Stomach smooth muscle (tissue), 2 donors: ENCODE data around the gene SLC25A19.
"Not testable (repeated sequence)": the region's sequence is repeated elsewhere in the genome, so short reads cannot be mapped to it uniquely, and the experiment has no call there.

Source experiments
- H3K27ac ChIP-seq: one replicate; pipeline ENCODE4 v1.7.0; 2013; ENCODE audit warnings: mild to moderate bottlenecking, low read length, inconsistent platforms
- H3K27me3 ChIP-seq, 2 donors: one replicate each; pipeline ENCODE4 v1.7.0; 2013; ENCODE audit warnings: low read length in 2 of 2; ENCODE audit not compliant: insufficient read depth in 2 of 2, control insufficient read depth in 1 of 2
- H3K36me3 ChIP-seq, 2 donors: one replicate each; pipeline ENCODE4 v1.7.0; 2013; ENCODE audit warnings: low read length in 2 of 2; ENCODE audit not compliant: control insufficient read depth in 2 of 2, insufficient read depth in 2 of 2
- H3K4me1 ChIP-seq: one replicate; pipeline ENCODE4 v1.7.0; 2013; ENCODE audit warnings: low read length; ENCODE audit not compliant: control insufficient read depth, insufficient read depth
- H3K4me3 ChIP-seq, 2 donors: one replicate each; pipeline ENCODE4 v1.7.0; 2013; ENCODE audit warnings: low read length in 2 of 2
- H3K9ac ChIP-seq, 2 donors: one replicate each; pipeline ENCODE4 v1.7.0; 2013; ENCODE audit warnings: low read length in 2 of 2, mild to moderate bottlenecking in 1 of 2
- H3K9me3 ChIP-seq, 2 donors: one replicate each; pipeline ENCODE4 v1.7.0; 2013; ENCODE audit warnings: low read length in 2 of 2; ENCODE audit not compliant: control insufficient read depth in 2 of 2
- donor health status: healthy.
- donor health status: Pancreatic carcinoma.

SLC25A19 gene

DNA sequence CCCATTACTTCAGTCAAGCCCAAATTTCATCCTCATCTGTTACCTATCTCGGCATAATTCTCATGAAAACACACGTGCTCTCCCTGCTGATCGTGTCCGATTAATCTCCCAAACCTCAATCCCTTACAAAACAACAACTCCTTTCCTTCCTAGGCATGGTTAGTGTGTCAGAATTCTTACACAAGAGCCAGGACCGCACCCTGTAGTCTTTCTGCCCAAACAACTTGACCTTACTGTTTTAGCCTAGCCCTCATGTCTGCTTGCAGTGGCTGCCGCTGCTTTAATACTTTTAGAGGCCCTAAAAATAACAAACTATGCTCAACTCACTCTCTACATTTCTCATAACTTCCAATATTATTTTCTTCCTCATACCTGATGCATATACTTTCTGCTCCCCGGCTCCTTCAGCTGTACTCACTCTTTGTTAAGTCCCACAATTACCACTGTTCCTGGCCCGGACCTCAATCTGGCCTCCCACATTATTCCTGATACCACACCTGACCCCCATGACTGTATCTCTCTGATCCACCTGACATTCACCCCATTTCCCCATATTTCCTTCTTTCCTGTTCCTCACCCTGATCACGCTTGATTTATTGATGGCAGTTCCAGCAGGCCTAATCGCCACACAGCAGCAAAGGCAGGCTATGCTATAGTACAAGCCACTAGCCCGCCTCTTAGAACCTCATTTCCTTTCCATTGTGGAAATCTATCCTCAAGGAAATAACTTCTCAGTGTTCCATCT is 33.1 kb downstream of the SLC25A19 start:
- H3K4me3 ChIP-seq, H3K36me3 ChIP-seq, H3K27ac ChIP-seq, H3K9ac ChIP-seq, H3K9me3 ChIP-seq, H3K27me3 ChIP-seq: not testable (repeated sequence)
- peaks cover 19% of the 10 kb centered on the region for H3K4me1 ChIP-seq

DNA sequence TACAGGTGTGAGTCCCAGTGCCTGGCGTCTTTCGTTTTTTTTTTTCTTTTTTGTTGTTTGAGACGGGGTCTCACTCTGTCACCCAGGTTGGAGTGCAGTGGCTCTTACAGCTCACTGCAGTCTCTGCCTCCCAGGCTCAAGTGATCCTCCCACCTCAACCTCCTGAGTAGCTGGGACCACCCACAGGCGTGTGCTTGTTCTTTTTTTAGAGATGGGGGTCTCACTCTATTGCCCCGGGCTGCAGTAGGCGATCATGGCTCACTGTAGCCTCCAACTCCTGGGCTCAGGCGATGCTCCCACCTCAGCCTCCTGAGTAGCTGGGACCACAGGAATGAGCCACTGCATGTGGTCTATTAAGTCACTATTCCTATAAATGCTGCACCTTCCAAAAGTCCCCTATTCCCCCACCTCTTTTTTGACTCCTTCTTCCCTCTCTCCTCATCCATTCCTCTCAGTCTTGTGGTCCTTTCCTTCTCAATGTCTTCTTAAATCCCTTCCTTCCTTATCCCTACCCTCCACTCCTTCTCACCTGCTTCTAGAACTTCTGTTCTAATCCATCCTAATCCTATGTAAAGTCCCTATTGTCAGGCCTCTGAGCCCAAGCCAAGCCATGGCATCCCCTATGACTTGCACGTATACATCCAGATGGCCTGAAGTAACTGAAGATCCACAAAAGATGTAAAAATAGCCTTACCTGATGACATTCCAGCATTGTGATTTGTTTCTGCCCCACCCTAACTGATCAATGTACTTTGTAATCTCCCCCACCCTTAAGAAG is 37.0 kb downstream of the SLC25A19 start:
- Histone ChIP-seq H3K4me1 (peaks cover 4% of the 10 kb centered on the region), H3K9me3 (no peaks in the 10 kb centered on the region), H3K9ac (no peak overlapping the region), H3K27me3 (no peaks in the 10 kb centered on the region), H3K36me3 (no peaks in the 10 kb centered on the region), H3K4me3 (no peak overlapping the region), H3K27ac (no peak overlapping the region)

DNA sequence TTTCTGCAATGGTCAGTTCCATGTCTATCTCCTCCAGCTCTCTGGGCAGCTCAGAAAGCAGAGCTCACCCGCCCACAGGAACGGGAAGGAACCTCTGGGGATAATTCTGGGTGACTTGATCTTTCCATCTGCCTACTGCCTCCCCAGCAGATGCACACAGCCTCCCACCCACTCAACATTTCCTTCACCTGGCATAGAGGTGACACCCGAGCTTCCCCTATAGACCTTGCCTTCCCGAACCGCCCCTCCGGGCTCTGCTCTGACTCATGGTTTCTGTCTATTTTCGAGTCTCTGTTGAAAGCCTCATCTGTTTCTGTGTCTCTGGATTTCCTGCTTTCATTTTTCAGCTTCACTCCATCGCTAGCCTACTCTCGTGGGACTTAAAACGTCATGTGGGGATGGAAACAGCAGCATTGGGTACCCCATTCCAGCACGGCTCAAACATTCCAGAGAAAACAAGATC is 39.2 kb downstream of the SLC25A19 start:
- H3K27ac ChIP-seq, result no peak overlapping the region

DNA sequence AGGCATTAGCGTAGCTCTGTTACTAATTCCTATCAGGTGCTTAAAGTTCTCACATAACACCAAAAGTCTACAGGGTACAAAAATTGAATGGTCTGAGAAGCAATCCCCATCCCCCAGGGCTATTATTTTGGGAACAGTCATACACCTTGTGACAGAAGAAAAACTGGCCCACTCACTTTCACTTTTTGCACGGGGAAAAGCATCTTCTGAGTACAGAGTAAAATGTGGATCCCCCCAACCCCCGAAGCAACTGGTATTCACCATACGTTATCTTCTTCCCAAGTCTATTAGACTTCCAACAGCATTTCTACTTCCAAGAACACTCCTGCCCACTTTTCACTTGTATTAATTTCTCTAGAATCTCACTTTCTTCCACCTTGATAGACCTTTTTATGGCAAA is 39.7 kb downstream of the SLC25A19 start:
- Histone ChIP-seq H3K9me3 (no peaks in the 10 kb centered on the region), H3K9ac (no peak overlapping the region), H3K4me1 (peaks cover 4% of the 10 kb centered on the region), H3K36me3 (peaks cover 20% of the 10 kb centered on the region in 2 donors), H3K27me3 (no peaks in the 10 kb centered on the region), H3K4me3 (no peak overlapping the region), H3K27ac (no peak overlapping the region)

More for the DNA sequence above, 39.2 kb downstream of the SLC25A19 start:
- peaks cover 15 to 16% of the 10 kb centered on the region in 2 donors for H3K36me3 ChIP-seq
- H3K9ac ChIP-seq, result no peak overlapping the region
- no peak overlapping the region for H3K4me3 ChIP-seq
- no peaks in the 10 kb centered on the region for H3K9me3 ChIP-seq
- peaks cover 4% of the 10 kb centered on the region for H3K4me1 ChIP-seq
- H3K27me3 ChIP-seq, result no peaks in the 10 kb centered on the region

DNA sequence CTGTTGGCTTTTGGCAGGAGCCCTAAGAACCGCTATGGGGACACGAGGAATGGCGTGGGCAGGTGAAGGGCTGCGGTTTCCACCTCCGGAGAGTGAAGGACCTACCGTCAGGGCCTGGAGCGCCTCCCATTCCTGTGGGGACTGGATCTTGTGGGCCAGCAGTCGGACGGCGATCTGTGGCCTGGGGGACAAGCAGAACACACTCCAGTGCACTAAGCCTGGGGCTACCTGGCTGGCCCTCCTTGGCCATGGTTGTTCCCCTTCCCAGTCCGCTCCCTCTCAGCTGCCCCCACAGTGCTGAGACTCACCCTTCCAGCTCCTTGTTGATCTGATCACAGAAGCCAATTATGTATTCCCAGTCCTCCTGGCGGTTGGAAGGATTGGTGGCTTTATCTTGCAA is 42.8 kb downstream of the SLC25A19 start:
- peaks cover 6% of the 10 kb centered on the region for H3K4me1 ChIP-seq
- H3K27ac ChIP-seq, result no peak overlapping the region

DNA sequence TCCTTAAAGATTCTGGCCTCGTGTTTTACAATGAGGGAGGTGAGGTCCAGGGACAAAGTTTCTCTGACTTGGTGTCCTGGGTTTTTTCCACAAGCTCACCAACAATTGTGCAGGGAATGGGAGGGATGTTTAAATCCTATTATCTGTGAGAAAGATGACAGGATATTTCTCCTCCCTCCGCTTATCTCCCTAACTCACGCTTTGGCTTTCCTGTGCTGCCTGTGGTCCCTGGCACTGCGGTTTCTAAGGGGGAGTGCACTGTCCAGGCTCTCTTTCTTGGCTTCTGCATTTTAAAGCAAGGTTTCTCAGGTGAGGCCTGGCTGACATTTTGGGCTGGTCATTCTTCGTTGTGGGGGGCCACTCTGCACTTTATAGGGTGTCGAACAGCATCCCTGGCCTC is 44.2 kb downstream of the SLC25A19 start:
- Histone ChIP-seq H3K9me3 (no peaks in the 10 kb centered on the region), H3K9ac (no peak overlapping the region), H3K27ac (no peak overlapping the region), H3K27me3 (no peaks in the 10 kb centered on the region), H3K4me3 (no peak overlapping the region), H3K36me3 (peaks cover 56 to 63% of the 10 kb centered on the region in 2 donors), H3K4me1 (peaks cover 7% of the 10 kb centered on the region)

More for the DNA sequence above, 42.8 kb downstream of the SLC25A19 start:
- no peaks in the 10 kb centered on the region for H3K9me3 ChIP-seq
- H3K9ac ChIP-seq, result no peak overlapping the region
- H3K36me3 ChIP-seq, result peaks cover 50 to 52% of the 10 kb centered on the region in 2 donors
- H3K4me3 ChIP-seq, result no peak overlapping the region
- H3K27me3 ChIP-seq, result no peaks in the 10 kb centered on the region

DNA sequence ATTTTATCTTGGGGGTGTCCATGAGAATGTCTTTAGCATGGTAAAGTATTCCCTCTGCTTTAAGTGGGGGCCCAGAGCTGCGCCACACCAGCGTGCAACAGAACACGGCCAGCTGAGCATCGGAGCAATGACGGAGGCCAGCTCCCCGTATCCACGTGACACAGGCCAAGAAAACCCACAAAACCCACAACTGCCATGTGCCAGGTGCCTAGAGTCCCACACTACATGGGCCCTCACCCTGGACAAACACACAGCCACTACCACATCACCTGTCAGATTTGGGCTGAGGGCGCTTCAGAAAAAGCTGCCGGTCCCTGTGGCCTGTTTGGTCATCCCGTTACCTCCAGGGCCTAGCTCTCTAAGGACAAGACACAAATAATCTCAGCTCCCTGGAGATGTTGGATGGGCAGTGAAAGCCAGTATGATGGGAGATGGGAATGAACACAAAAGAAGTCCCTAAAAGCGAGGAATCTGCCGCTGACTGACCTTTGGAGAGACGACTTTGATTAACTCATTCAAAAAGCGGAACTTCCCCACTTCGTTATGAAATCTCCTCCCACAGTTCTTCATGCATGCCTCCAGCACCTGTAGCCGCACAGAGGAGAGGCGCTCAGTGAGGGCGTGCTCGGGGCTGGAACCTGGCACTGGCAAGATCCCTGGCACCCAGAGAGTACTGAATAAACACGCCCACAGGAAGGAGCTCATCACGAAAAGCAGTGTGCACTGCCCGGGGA is 44.9 kb downstream of the SLC25A19 start:
- peaks cover 6% of the 10 kb centered on the region for H3K4me1 ChIP-seq
- H3K9ac ChIP-seq, result no peak overlapping the region
- peaks cover 56 to 68% of the 10 kb centered on the region in 2 donors for H3K36me3 ChIP-seq
- no peaks in the 10 kb centered on the region for H3K27me3 ChIP-seq
- no peak overlapping the region for H3K27ac ChIP-seq
- no peaks in the 10 kb centered on the region for H3K9me3 ChIP-seq
- no peak overlapping the region for H3K4me3 ChIP-seq

DNA sequence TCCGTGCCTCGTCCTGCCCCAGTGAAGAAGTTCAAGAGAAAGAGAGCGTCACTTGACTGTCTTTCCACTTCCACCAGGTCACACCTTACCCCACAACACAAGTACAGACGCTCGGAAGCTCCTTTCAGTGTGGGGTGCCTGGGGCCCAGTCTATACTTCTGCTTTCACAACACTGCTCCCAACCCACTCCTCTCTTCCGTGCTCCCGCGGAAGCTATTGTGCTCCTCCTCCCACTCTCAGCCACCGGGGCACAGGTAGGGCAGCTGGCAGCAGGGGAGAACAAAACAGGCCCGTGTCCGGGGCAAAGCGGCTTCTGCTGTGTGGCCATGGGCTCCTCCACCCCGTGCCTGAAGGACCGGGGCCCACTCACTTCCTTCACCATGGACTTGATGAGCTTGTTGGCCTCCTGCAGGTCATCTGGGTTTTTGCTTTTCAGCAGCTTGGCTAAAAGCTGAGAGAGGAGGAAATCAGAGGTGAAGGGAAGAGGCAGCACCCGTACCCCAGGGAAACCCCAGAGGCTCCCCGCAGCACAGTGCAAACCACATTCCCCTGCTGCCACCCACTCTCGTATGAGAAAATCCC is 46.7 kb downstream of the SLC25A19 start:
- no peak overlapping the region for H3K4me3 ChIP-seq
- no peaks in the 10 kb centered on the region for H3K9me3 ChIP-seq
- H3K27ac ChIP-seq, result no peak overlapping the region
- H3K4me1 ChIP-seq, result peaks cover 6% of the 10 kb centered on the region
- peaks cover 61 to 74% of the 10 kb centered on the region in 2 donors for H3K36me3 ChIP-seq
- H3K27me3 ChIP-seq, result no peaks in the 10 kb centered on the region
- H3K9ac ChIP-seq, result no peak overlapping the region

DNA sequence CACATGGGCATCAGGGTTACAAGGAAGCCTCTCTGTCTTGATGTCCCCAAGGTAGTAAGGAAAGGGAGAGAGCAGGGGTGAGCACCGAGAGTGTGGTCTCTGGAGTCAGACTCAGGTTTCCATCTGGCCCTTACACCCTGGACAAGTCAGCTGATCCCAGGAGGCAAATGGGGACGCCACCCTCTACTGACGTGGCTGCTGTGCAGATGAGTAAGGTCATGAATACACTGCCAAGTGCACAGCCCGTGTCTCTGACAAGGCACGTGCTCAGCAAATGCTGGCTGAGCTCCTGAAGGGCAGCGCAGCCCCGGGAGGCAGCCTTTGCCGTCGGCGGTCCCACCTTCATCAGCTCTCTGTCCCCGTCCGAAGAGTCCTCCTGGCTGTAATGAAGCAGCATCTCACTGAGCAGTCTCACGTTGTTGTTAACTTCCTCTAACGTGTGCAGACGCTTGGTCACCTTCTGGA is 47.2 kb downstream of the SLC25A19 start:
- peaks cover 66 to 78% of the 10 kb centered on the region in 2 donors for H3K36me3 ChIP-seq
- H3K9ac ChIP-seq, result no peak overlapping the region
- no peak overlapping the region for H3K4me3 ChIP-seq
- H3K27me3 ChIP-seq, result no peaks in the 10 kb centered on the region
- no peak overlapping the region for H3K27ac ChIP-seq
- H3K4me1 ChIP-seq, result peaks cover 6% of the 10 kb centered on the region
- H3K9me3 ChIP-seq, result no peaks in the 10 kb centered on the region

DNA sequence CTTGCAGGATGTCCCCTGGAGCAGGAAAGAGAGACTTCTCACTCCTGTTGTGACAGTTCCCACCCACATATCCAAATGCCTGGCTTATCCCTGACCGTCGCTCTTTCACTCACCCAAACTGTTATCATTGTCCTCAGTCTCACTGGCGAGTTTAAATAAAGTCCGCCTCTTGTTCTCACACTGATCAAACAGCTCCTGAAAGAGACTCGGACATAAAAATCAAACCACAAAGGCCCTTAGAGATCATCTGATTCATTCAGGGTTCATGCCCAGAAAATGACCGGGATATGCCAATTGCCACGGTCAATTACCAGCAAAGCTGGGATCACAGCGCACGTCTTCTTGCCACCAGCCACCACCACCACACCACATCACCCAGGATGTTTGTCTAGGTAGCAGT is 47.7 kb downstream of the SLC25A19 start:
- Histone ChIP-seq H3K4me3 (no peak overlapping the region), H3K9ac (no peak overlapping the region), H3K4me1 (peaks cover 6% of the 10 kb centered on the region), H3K9me3 (no peaks in the 10 kb centered on the region), H3K27ac (no peak overlapping the region), H3K27me3 (no peaks in the 10 kb centered on the region), H3K36me3 (peaks cover 71 to 82% of the 10 kb centered on the region in 2 donors)
